ENCODE results near the gene TBRG4. TPM values are rescaled to one million over a fixed set of nuclear protein-coding genes. Genes with fewer than 3 reads are reported as not detected.
"Not testable (repeated sequence)": the region's sequence is repeated elsewhere in the genome, so short reads cannot be mapped to it uniquely, and the experiment has no call there.

Gene TBRG4
- total RNA-seq, 1 donor from 2014 or later = 71.2 TPM

DNA sequence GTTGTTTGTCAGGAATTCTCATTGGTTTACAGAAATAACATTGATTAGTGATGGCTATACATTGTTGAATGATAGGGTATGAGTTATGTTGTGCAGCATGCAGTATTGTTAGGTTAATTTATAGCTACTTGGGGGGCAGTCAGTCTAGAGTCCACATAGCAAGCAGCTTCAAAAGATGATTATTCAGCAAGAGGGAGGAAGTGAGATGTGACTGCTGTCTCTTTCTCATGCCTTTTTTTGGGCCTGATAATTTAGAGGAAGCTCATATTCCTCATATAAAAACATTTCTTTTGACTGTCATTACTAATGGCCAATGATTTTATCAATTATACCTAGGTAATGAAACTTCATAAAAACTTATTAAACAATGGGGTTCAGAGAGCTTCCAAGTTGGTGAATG lies 3.4 kb upstream of the TBRG4 start:
- TF ChIP-seq, protein P1, sequence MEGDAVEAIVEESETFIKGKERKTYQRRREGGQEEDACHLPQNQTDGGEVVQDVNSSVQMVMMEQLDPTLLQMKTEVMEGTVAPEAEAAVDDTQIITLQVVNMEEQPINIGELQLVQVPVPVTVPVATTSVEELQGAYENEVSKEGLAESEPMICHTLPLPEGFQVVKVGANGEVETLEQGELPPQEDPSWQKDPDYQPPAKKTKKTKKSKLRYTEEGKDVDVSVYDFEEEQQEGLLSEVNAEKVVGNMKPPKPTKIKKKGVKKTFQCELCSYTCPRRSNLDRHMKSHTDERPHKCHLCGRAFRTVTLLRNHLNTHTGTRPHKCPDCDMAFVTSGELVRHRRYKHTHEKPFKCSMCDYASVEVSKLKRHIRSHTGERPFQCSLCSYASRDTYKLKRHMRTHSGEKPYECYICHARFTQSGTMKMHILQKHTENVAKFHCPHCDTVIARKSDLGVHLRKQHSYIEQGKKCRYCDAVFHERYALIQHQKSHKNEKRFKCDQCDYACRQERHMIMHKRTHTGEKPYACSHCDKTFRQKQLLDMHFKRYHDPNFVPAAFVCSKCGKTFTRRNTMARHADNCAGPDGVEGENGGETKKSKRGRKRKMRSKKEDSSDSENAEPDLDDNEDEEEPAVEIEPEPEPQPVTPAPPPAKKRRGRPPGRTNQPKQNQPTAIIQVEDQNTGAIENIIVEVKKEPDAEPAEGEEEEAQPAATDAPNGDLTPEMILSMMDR (IDR thresholded peaks at IDR 0.05) = no peak
- no peak for TF ChIP-seq POLR2A (IDR thresholded peaks at IDR 0.05)
- no peak for TF ChIP-seq POLR2AphosphoS5 (IDR thresholded peaks at IDR 0.05; ENCODE audit: insufficient read depth in 1 of 2, low read depth in 1 of 2)
- Histone ChIP-seq H3K27ac (no peak overlapping the region), H3K4me1 (peaks cover 22% of the 10 kb centered on the region), H3K36me3 (no peaks in the 10 kb centered on the region), H3K4me3 (no peak overlapping the region), H3K27me3 (no peaks in the 10 kb centered on the region), H3K9me3 (no peaks in the 10 kb centered on the region)
- intact Hi-C loops (cut with DNase I) = no loop called here
- no peak for DNase-seq (ENCODE audit: extremely low spot score in 2 of 2)

DNA sequence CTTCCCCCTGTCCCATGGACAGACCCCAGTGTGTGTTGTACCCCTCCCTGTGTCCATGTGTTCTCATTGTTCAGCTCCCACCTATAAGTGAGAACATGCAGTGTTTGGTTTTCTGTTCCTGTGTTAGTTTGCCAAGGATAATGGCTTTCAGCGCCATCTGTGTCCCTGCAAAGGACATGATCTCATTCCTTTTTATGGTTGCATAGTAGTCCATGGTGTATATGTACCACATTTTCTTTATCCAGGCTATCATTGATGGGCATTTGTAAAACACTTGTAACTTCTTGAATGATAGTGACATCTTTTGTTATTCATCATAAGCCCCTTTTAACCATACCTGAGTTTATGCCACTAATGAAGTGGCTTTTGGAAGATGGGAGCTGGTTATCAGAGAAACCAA lies 2.8 kb upstream of the TBRG4 start:
- H3K9me3 ChIP-seq; H3K4me3 ChIP-seq; H3K27me3 ChIP-seq; H3K36me3 ChIP-seq; intact Hi-C loops (cut with DNase I); DNase-seq (ENCODE audit: extremely low spot score in 2 of 2); H3K27ac ChIP-seq: not testable (repeated sequence)
- H3K4me1 ChIP-seq = peaks cover 26% of the 10 kb centered on the region

DNA sequence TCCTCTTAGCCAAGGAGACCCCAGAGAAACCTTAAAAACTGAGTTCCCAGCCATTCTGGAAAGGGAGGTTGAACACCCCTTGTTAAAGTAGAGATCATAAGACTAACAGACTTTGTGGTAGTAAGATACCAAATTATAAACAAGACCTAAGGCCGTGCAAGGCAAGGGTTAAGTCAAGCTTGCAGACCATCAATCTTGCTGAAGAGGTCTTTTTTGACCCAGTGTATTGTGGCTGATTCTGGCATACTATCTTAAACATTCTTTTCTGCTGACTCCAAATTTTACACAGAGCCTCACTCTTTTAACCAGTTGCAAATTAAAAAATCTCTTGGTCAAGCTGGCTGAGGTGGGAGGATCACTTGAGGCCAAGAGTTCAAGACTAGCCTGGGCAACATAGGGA lies 1.2 kb upstream of the TBRG4 start:
- H3K9me3 ChIP-seq = no peaks in the 10 kb centered on the region
- H3K4me1 ChIP-seq = peaks cover 41% of the 10 kb centered on the region
- intact Hi-C loops (cut with DNase I) = no loop called here
- no peak for DNase-seq (ENCODE audit: extremely low spot score in 2 of 2)
- peaks cover 0 to 15% of the 10 kb centered on the region in 2 donors for H3K36me3 ChIP-seq
- no peaks in the 10 kb centered on the region for H3K27me3 ChIP-seq
- peak overlapping the region in 1 of 2 donors; percentile 71 for H3K4me3 ChIP-seq
- no peak for TF ChIP-seq POLR2A (IDR thresholded peaks at IDR 0.05)
- TF ChIP-seq POLR2AphosphoS5 (IDR thresholded peaks at IDR 0.05; ENCODE audit: insufficient read depth in 1 of 2, low read depth in 1 of 2) = no peak
- TF ChIP-seq, protein P1 (IDR thresholded peaks at IDR 0.05) = no peak
- H3K27ac ChIP-seq = peak overlapping the region; percentile 92

DNA sequence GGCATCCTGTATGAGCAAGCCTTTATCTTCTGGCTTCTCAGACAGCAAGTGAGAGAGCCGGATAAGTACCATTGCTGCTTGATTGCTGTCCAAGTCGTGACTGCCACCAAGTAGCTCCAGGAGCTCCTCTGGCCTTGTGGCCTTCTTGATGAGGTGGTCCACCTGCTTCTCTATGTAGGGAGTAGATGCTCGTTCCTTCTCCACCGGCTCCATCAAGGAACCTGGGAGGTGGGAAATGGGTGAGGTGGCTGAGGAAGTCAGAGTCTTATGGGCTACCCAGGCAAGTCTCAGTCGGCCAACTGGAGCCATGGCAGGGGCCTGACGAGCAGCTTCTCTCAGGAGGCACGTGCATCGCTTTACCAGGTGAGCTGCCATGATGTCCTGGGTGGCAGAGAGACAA lies 2.6 kb downstream of the TBRG4 start:
- Histone ChIP-seq H3K4me3 (no peak overlapping the region), H3K9me3 (no peaks in the 10 kb centered on the region), H3K36me3 (peaks cover 3 to 52% of the 10 kb centered on the region in 2 donors), H3K4me1 (peaks cover 57% of the 10 kb centered on the region), H3K27me3 (no peaks in the 10 kb centered on the region), H3K27ac (no peak overlapping the region)
- DNase-seq (ENCODE audit: extremely low spot score in 2 of 2) = no peak
- TF ChIP-seq POLR2A (IDR thresholded peaks at IDR 0.05) (no peak), POLR2AphosphoS5 (IDR thresholded peaks at IDR 0.05; ENCODE audit: insufficient read depth in 1 of 2, low read depth in 1 of 2) (no peak)
- TF ChIP-seq, protein P1 (IDR thresholded peaks at IDR 0.05) = no peak
- intact Hi-C loops (cut with DNase I) = no loop called here

DNA sequence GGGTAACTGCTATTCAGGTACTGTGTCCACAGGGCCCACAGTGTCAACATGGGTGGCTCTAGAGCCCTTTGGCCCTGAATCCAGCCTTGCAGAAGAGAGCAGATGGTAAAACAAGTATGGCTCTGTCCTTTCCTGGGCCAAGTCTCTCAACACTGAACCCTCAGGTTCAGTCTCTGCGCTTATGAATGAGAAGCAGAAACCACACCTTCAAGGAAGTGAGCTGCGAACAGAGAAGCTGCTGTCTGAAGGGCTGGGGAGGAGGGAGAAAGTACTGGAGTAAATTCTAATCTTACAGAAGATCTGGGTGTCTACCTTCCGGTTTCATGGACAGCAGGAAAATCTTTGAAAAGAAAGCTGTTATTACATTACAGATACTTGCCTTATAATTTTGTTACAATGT lies 4.1 kb downstream of the TBRG4 start:
- Histone ChIP-seq H3K27me3 (no peaks in the 10 kb centered on the region), H3K27ac (no peak overlapping the region), H3K4me3 (no peak overlapping the region), H3K9me3 (no peaks in the 10 kb centered on the region), H3K36me3 (peaks cover 3 to 67% of the 10 kb centered on the region in 2 donors), H3K4me1 (peaks cover 52% of the 10 kb centered on the region)
- TF ChIP-seq, protein P1 (IDR thresholded peaks at IDR 0.05) = no peak
- TF ChIP-seq POLR2AphosphoS5 (IDR thresholded peaks at IDR 0.05; ENCODE audit: insufficient read depth in 1 of 2, low read depth in 1 of 2) (no peak), POLR2A (IDR thresholded peaks at IDR 0.05) (no peak)
- DNase-seq (ENCODE audit: extremely low spot score in 2 of 2) = no peak
- intact Hi-C loops (cut with DNase I) = no loop called here

DNA sequence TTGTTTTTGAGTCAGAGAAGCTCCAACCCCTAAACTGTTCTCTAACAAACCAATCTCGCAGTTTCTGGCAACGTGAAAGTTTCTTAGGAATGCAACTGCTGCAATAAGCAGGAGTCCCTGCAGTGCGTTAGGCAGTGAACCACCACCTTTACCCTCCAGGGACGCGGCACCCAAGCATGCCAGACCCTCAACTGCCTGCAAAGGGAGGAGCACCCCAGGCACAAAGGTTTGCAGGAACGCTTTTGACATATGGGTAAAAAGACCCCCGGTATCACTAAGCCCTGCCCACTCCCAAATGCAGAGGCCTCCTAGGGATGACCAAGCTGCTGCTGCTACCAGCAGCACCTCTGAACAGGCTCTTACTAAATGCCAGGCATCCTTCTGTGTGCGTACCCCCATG lies 4.7 kb downstream of the TBRG4 start:
- intact Hi-C loops (cut with DNase I) = no loop called here
- H3K36me3 ChIP-seq = peaks cover 3 to 72% of the 10 kb centered on the region in 2 donors
- TF ChIP-seq, protein P1 (IDR thresholded peaks at IDR 0.05) = no peak
- TF ChIP-seq POLR2AphosphoS5 (IDR thresholded peaks at IDR 0.05; ENCODE audit: insufficient read depth in 1 of 2, low read depth in 1 of 2) = no peak

More for the DNA sequence above, 4.7 kb downstream of the TBRG4 start:
- Histone ChIP-seq H3K9me3 (no peaks in the 10 kb centered on the region), H3K27ac (no peak overlapping the region), H3K4me1 (peaks cover 48% of the 10 kb centered on the region), H3K27me3 (no peaks in the 10 kb centered on the region), H3K4me3 (no peak overlapping the region)
- no peak for DNase-seq (ENCODE audit: extremely low spot score in 2 of 2)

All from vagina (tissue), 2 donors.